Activated B cell treated with CpG ODN at 0.5 μM for 24 hours (primary cell): ENCODE data around the gene FSHR. TPM values are rescaled to one million over a fixed set of nuclear protein-coding genes. Genes with fewer than 3 reads are reported as not detected.

Source experiments
- ATAC-seq: fragments of 200-7000 bp; cut with Tn5 transposase; one replicate; pipeline ENCODE4 v1.10.0; 2021; ENCODE audit warnings: low read depth, mild to moderate bottlenecking, moderate library complexity
- CTCF ChIA-PET: fragments of 350-600 bp; sonication (Branson Sonifier 250); formaldehyde crosslinking; loops from one replicate; lab custom pipeline; 2021; ENCODE audit warnings: antibody characterized with exemption; lab: Charles Lee
- POLR2A ChIA-PET: fragments of 350-600 bp; sonication (Branson Sonifier 250); formaldehyde crosslinking; loops from one replicate; lab custom pipeline; 2021; ENCODE audit warnings: antibody characterized with exemption; lab: Charles Lee
- DNase-seq: peaks from one replicate; pipeline ENCODE4 v3.0.0; 2022
- H3K27ac Mint-ChIP-seq: one replicate; pipeline ENCODE4 v1.8.0; 2020; ENCODE audit warnings: mixed read lengths
- H3K27me3 Mint-ChIP-seq: one replicate; pipeline ENCODE4 v1.8.0; 2021; ENCODE audit warnings: mixed read lengths
- H3K36me3 Mint-ChIP-seq: one replicate; pipeline ENCODE4 v1.8.0; 2021; ENCODE audit warnings: low read depth, mixed read lengths
- H3K4me1 Mint-ChIP-seq: one replicate; pipeline ENCODE4 v1.8.0; 2021; ENCODE audit warnings: mixed read lengths
- H3K4me3 Mint-ChIP-seq: one replicate; pipeline ENCODE4 v1.8.0; 2020; ENCODE audit warnings: mild to moderate bottlenecking, mixed read lengths
- H3K9me3 Mint-ChIP-seq: one replicate; pipeline ENCODE4 v1.8.0; 2020; ENCODE audit warnings: mixed read lengths
- intact Hi-C: fragments of 100-400 bp; cut with micrococcal nuclease; formaldehyde crosslinking; loops from one replicate; pipeline ENCODE4 v1.15.1; 2024
- total RNA-seq: library from RNA; stranded (reverse); gene quantifications from 2 replicates; pipeline ENCODE4 v1.2.3, GENCODE V29; 2022
- TF ChIP-seq, protein P1 (sequence below): fragments of 200-600 bp; IDR thresholded peaks from one replicate; pipeline ENCODE4 v1.8.0; 2022; ENCODE audit warnings: antibody characterized with exemption, mild to moderate bottlenecking

Gene FSHR
- total RNA-seq, 1 donor from 2014 or later: not detected

- DNase-seq: no peak
Observed at GRCh38 chr2:49080681-49081080, 73.6 kb downstream of the FSHR start.

DNA sequence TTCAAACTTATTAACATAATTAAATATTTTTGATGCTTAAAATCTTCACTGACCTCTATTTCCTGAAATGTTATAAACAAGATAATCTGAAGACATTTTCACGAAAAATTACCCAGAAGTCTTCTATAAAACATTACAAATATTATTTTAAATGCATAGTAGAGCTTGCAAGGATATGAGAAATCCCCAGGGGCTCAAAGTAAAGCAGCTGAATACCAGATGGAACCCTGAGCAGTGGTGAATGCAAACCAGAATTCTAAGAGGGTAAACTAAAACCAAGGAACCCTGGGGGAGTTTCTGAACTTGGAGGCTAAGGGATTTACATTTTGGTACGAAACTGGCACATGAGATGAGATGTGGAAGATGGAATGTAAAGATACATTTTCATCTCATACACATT is 83.6 kb downstream of the FSHR start:
- Mint-ChIP-seq H3K4me3 (no peak overlapping the region), H3K27me3 (no peaks in the 10 kb centered on the region), H3K4me1 (no peaks in the 10 kb centered on the region), H3K27ac (no peak overlapping the region), H3K36me3 (no peaks in the 10 kb centered on the region), H3K9me3 (peaks cover 12% of the 10 kb centered on the region)
- ChIA-PET CTCF (no interaction called here), POLR2A (no interaction called here)
- ATAC-seq (no peak), DNase-seq (no peak)
- intact Hi-C loops: no loop called here
- TF ChIP-seq, protein P1, sequence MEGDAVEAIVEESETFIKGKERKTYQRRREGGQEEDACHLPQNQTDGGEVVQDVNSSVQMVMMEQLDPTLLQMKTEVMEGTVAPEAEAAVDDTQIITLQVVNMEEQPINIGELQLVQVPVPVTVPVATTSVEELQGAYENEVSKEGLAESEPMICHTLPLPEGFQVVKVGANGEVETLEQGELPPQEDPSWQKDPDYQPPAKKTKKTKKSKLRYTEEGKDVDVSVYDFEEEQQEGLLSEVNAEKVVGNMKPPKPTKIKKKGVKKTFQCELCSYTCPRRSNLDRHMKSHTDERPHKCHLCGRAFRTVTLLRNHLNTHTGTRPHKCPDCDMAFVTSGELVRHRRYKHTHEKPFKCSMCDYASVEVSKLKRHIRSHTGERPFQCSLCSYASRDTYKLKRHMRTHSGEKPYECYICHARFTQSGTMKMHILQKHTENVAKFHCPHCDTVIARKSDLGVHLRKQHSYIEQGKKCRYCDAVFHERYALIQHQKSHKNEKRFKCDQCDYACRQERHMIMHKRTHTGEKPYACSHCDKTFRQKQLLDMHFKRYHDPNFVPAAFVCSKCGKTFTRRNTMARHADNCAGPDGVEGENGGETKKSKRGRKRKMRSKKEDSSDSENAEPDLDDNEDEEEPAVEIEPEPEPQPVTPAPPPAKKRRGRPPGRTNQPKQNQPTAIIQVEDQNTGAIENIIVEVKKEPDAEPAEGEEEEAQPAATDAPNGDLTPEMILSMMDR: no peak

More at GRCh38 chr2:49080681-49081080, 73.6 kb downstream of the FSHR start:
- H3K27ac Mint-ChIP-seq: no peak overlapping the region
- no peaks in the 10 kb centered on the region for H3K9me3 Mint-ChIP-seq
- H3K27me3 Mint-ChIP-seq: no peaks in the 10 kb centered on the region
- ChIA-PET CTCF (no interaction called here), POLR2A (no interaction called here)
- no peaks in the 10 kb centered on the region for H3K36me3 Mint-ChIP-seq
- no peaks in the 10 kb centered on the region for H3K4me1 Mint-ChIP-seq
- intact Hi-C loops: no loop called here
- TF ChIP-seq, protein P1: no peak
- ATAC-seq: no peak
- no peak overlapping the region for H3K4me3 Mint-ChIP-seq

DNA sequence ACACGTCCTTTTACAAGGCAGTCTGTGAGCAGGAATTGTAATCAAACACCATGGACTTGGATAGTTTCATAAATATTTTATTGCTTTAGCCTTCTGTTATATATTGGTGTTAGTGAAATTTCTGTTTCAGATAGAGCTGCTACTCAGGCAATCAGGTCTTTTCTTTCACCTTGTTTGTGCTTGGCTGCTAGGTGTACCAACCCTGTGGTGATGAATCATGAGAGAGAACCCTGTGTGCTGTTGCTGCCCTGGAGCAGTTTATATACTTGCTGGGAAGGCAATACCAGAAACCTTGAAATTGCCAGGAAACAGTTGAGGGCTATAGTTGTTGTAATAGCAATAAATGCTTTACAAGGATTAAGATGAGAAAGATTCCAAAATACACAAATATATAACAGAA is 84.5 kb downstream of the FSHR start:
- no peaks in the 10 kb centered on the region for H3K36me3 Mint-ChIP-seq
- ChIA-PET CTCF (no interaction called here), POLR2A (no interaction called here)
- DNase-seq (no peak), ATAC-seq (no peak)
- intact Hi-C loops: no loop called here
- H3K4me3 Mint-ChIP-seq: no peak overlapping the region
- H3K27ac Mint-ChIP-seq: no peak overlapping the region
- peaks cover 11% of the 10 kb centered on the region for H3K9me3 Mint-ChIP-seq
- H3K27me3 Mint-ChIP-seq: no peaks in the 10 kb centered on the region
- TF ChIP-seq, protein P1: no peak
- H3K4me1 Mint-ChIP-seq: no peaks in the 10 kb centered on the region

GRCh38 chr2:49068613-49069012 is 85.7 kb downstream of the FSHR start:
- Mint-ChIP-seq H3K9me3 (peaks cover under 1% of the 10 kb centered on the region), H3K27me3 (no peaks in the 10 kb centered on the region), H3K27ac (no peak overlapping the region), H3K4me1 (no peaks in the 10 kb centered on the region), H3K4me3 (no peak overlapping the region), H3K36me3 (no peaks in the 10 kb centered on the region)
- no peak for DNase-seq
- ChIA-PET CTCF (no interaction called here), POLR2A (no interaction called here)
- TF ChIP-seq, protein P1: no peak
- ATAC-seq: no peak
- intact Hi-C loops: no loop called here

DNA sequence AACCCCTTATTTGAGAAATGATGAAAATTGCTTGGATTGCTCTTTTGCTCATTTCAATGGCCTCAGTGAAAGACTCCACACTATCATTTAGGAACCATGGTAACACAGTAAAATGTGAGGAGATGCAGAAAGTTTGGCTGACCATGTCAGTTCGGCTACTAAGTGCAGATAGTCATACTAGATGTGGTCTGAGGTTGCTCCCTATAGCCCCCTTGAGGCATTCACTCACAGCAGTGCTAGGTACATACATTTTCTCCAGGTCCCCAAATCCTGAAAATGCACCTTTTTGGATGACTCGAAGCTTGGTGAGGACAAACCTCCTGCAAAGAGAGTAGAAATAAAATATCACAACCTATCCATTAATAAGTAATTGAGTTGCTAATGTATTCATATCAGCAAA is 86.3 kb downstream of the FSHR start:
- DNase-seq (no peak), ATAC-seq (no peak)
- Mint-ChIP-seq H3K27ac (no peak overlapping the region), H3K9me3 (no peaks in the 10 kb centered on the region), H3K4me3 (no peak overlapping the region), H3K4me1 (no peaks in the 10 kb centered on the region), H3K36me3 (no peaks in the 10 kb centered on the region), H3K27me3 (no peaks in the 10 kb centered on the region)
- POLR2A ChIA-PET: no interaction called here
- TF ChIP-seq, protein P1: no peak
- intact Hi-C loops: no loop called here
- CTCF ChIA-PET: no interaction called here
